Neural progenitor cell (in vitro differentiated cells): Measurements from ENCODE around the gene SHD. TPM values are rescaled to one million over a fixed set of nuclear protein-coding genes. Genes with fewer than 3 reads are reported as not detected.

Source experiments
- DNase-seq: peaks from one replicate; pipeline ENCODE4 v3.0.0-alpha.2; 2016; ENCODE audit warnings: low spot score
- H2AFZ ChIP-seq: fragments of 200-600 bp; sonication (generic); replicated peaks from 2 replicates; pipeline ENCODE4 v1.6.1; 2016; ENCODE audit warnings: antibody characterized with exemption
- H3F3A ChIP-seq: fragments of 200-600 bp; sonication (generic); 2 replicates; pipeline ENCODE4 v1.6.1; 2016; ENCODE audit warnings: antibody characterized with exemption, low read depth
- H3K27ac ChIP-seq: fragments of 200-600 bp; sonication (generic); 2 replicates; pipeline ENCODE4 v1.5.1; 2016; ENCODE audit warnings: mild to moderate bottlenecking
- H3K27me3 ChIP-seq: fragments of 200-600 bp; sonication (generic); 2 replicates; pipeline ENCODE4 v1.6.1; 2016; ENCODE audit warnings: mild to moderate bottlenecking, moderate library complexity
- H3K36me3 ChIP-seq: fragments of 200-600 bp; sonication (generic); 2 replicates; pipeline ENCODE4 v1.5.1; 2016
- H3K4me1 ChIP-seq: fragments of 200-600 bp; sonication (generic); 2 replicates; pipeline ENCODE4 v1.6.1; 2016; ENCODE audit warnings: mixed run types
- H3K4me2 ChIP-seq: fragments of 200-600 bp; sonication (generic); 2 replicates; pipeline ENCODE4 v1.6.1; 2016
- H3K4me3 ChIP-seq: fragments of 200-600 bp; sonication (generic); 2 replicates; pipeline ENCODE4 v1.5.1; 2016
- H3K79me2 ChIP-seq: fragments of 200-600 bp; sonication (generic); 2 replicates; pipeline ENCODE4 v1.6.1; 2016; ENCODE audit warnings: low read depth
- H3K9ac ChIP-seq: fragments of 200-600 bp; sonication (generic); 2 replicates; pipeline ENCODE4 v1.6.1; 2016
- H3K9me3 ChIP-seq: fragments of 200-600 bp; sonication (generic); 2 replicates; pipeline ENCODE4 v1.5.1; 2016; ENCODE audit warnings: low read depth
- H4K20me1 ChIP-seq: fragments of 200-600 bp; sonication (generic); 2 replicates; pipeline ENCODE4 v1.6.1; 2016; ENCODE audit warnings: low read depth
- H3K27ac Mint-ChIP-seq: 3 replicates; pipeline ENCODE4 v1.8.0; 2021; ENCODE audit warnings: mixed read lengths
- H3K27me3 Mint-ChIP-seq: 2 replicates; pipeline ENCODE4 v1.8.0; 2022; ENCODE audit warnings: low read depth, mild to moderate bottlenecking, inconsistent platforms, moderate library complexity, mixed read lengths; ENCODE audit not compliant: insufficient read depth
- H3K36me3 Mint-ChIP-seq: 3 replicates; pipeline ENCODE4 v1.8.0; 2021; ENCODE audit warnings: mixed read lengths
- H3K4me1 Mint-ChIP-seq: 3 replicates; pipeline ENCODE4 v1.8.0; 2021; ENCODE audit warnings: mixed read lengths
- H3K4me3 Mint-ChIP-seq: 3 replicates; pipeline ENCODE4 v1.8.0; 2021; ENCODE audit warnings: mild to moderate bottlenecking, moderate library complexity, mixed read lengths
- H3K9me3 Mint-ChIP-seq: 3 replicates; pipeline ENCODE4 v1.8.0; 2020; ENCODE audit warnings: mixed read lengths
- CTCF ChIP-seq: fragments of 200-600 bp; sonication (generic); IDR thresholded peaks from 2 replicates; pipeline ENCODE4 v1.5.1; 2017; ENCODE audit warnings: antibody characterized with exemption, mild to moderate bottlenecking
- EZH2 ChIP-seq: fragments of 200-600 bp; sonication (generic); IDR thresholded peaks from 2 replicates; pipeline ENCODE4 v1.6.1; 2017; ENCODE audit warnings: antibody characterized with exemption, mild to moderate bottlenecking, moderate library complexity
- EZH2phosphoT487 ChIP-seq: fragments of 200-600 bp; sonication (generic); IDR thresholded peaks from 2 replicates; pipeline ENCODE4 v1.6.1; 2017; ENCODE audit warnings: antibody characterized with exemption
- total RNA-seq: library from RNA; depleted of rRNA; stranded (reverse); fragments of >200 nt; gene quantifications from 2 replicates; pipeline ENCODE4 v1.2.3, GENCODE V29; 2015; ENCODE audit warnings: low replicate concordance

Gene SHD
- total RNA-seq, 1 donor from 2014 or later = not detected

- peak; percentile 26 for DNase-seq
- TF ChIP-seq CTCF (no peak), EZH2phosphoT487 (no peak), EZH2 (no peak)
- Mint-ChIP-seq H3K4me3 (peak overlapping the region; percentile 57), H3K27me3 (peaks cover 6% of the 10 kb centered on the region), H3K36me3 (no peaks in the 10 kb centered on the region), H3K9me3 (no peaks in the 10 kb centered on the region), H3K4me1 (peaks cover 15% of the 10 kb centered on the region), H3K27ac (peak overlapping the region; percentile 59)
- no peaks in the 10 kb centered on the region for H3K27me3 ChIP-seq
- peaks cover 11% of the 10 kb centered on the region for H3K4me1 ChIP-seq
- no peaks in the 10 kb centered on the region for H3K79me2 ChIP-seq
- no peak overlapping the region for H3K27ac ChIP-seq
- H3K36me3 ChIP-seq = no peaks in the 10 kb centered on the region
- H3K9ac ChIP-seq = no peak overlapping the region
- no peak overlapping the region for H3K4me3 ChIP-seq
- no peaks in the 10 kb centered on the region for H3K9me3 ChIP-seq
- H3K4me2 ChIP-seq = peak overlapping the region; percentile 18
- H2AFZ ChIP-seq = no peak overlapping the region
- H4K20me1 ChIP-seq = no peaks in the 10 kb centered on the region
- no peaks in the 10 kb centered on the region for H3F3A ChIP-seq
Measured at GRCh38 chr19:4291184-4291732, 12.2 kb downstream of the SHD start.

- Mint-ChIP-seq H3K27ac (peak overlapping the region; percentile 42), H3K4me3 (no peak overlapping the region), H3K9me3 (no peaks in the 10 kb centered on the region), H3K27me3 (peaks cover 2% of the 10 kb centered on the region), H3K36me3 (no peaks in the 10 kb centered on the region), H3K4me1 (peaks cover 15% of the 10 kb centered on the region)
- Histone ChIP-seq H3K36me3 (no peaks in the 10 kb centered on the region), H3K4me1 (peaks cover 11% of the 10 kb centered on the region), H3K79me2 (no peaks in the 10 kb centered on the region), H3F3A (no peaks in the 10 kb centered on the region), H3K9me3 (no peaks in the 10 kb centered on the region), H3K4me3 (no peak overlapping the region), H4K20me1 (no peaks in the 10 kb centered on the region), H3K27me3 (no peaks in the 10 kb centered on the region), H2AFZ (no peak overlapping the region), H3K27ac (no peak overlapping the region), H3K9ac (no peak overlapping the region), H3K4me2 (no peak overlapping the region)
- no peak for DNase-seq
- TF ChIP-seq EZH2 (no peak), EZH2phosphoT487 (no peak), CTCF (no peak)
Measured at GRCh38 chr19:4292515-4292914, 13.4 kb downstream of the SHD start.

- Histone ChIP-seq H2AFZ (no peak overlapping the region), H3K79me2 (no peaks in the 10 kb centered on the region), H4K20me1 (no peaks in the 10 kb centered on the region), H3K9me3 (no peaks in the 10 kb centered on the region), H3K27ac (no peak overlapping the region), H3K4me1 (peaks cover 11% of the 10 kb centered on the region), H3K36me3 (no peaks in the 10 kb centered on the region), H3K4me3 (no peak overlapping the region), H3K4me2 (no peak overlapping the region), H3K27me3 (no peaks in the 10 kb centered on the region), H3K9ac (no peak overlapping the region), H3F3A (no peaks in the 10 kb centered on the region)
- H3K4me3 Mint-ChIP-seq = no peak overlapping the region
- H3K4me1 Mint-ChIP-seq = peaks cover 15% of the 10 kb centered on the region
- H3K27ac Mint-ChIP-seq = peak overlapping the region; percentile 72
- no peaks in the 10 kb centered on the region for H3K36me3 Mint-ChIP-seq
- peaks cover 2% of the 10 kb centered on the region for H3K9me3 Mint-ChIP-seq
- no peak for TF ChIP-seq CTCF
- no peak for TF ChIP-seq EZH2
- no peak for TF ChIP-seq EZH2phosphoT487
- DNase-seq = no peak
- peaks cover 4% of the 10 kb centered on the region for H3K27me3 Mint-ChIP-seq
Measured at GRCh38 chr19:4294389-4294788, 15.3 kb downstream of the SHD start.
